Parathyroid adenoma (tissue), 2 donors: ENCODE measurements around the gene ARHGAP26.

ENCODE experiments used
- H2AFZ ChIP-seq: fragments of 300-600 bp; sonication (generic); one replicate; pipeline ENCODE4 v1.7.0; 2017; ENCODE audit warnings: antibody characterized with exemption, mild to moderate bottlenecking
- H3K27ac ChIP-seq: fragments of 300-600 bp; sonication (generic); one replicate; pipeline ENCODE4 v1.7.0; 2017
- H3K27me3 ChIP-seq: fragments of 300-600 bp; sonication (generic); one replicate; pipeline ENCODE4 v1.7.0; 2017; ENCODE audit warnings: low read length; ENCODE audit not compliant: control insufficient read depth, insufficient read depth
- H3K36me3 ChIP-seq: fragments of 300-600 bp; sonication (generic); one replicate; pipeline ENCODE4 v1.7.0; 2017; ENCODE audit warnings: low read length; ENCODE audit not compliant: control insufficient read depth, insufficient read depth
- H3K4me1 ChIP-seq: fragments of 300-600 bp; sonication (generic); one replicate; pipeline ENCODE4 v1.7.0; 2017; ENCODE audit warnings: control low read depth
- H3K4me2 ChIP-seq: fragments of 300-600 bp; sonication (generic); one replicate; pipeline ENCODE4 v1.7.0; 2017; ENCODE audit warnings: low read length
- H3K4me3 ChIP-seq: fragments of 300-600 bp; sonication (generic); one replicate; pipeline ENCODE4 v1.7.0; 2017; ENCODE audit warnings: low read depth, low read length
- H3K79me2 ChIP-seq: fragments of 300-600 bp; sonication (generic); one replicate; pipeline ENCODE4 v1.7.0; 2017; ENCODE audit warnings: control low read depth
- H3K9ac ChIP-seq: fragments of 300-600 bp; sonication (generic); one replicate; pipeline ENCODE4 v1.7.0; 2017; ENCODE audit warnings: mild to moderate bottlenecking
- H3K9me3 ChIP-seq: fragments of 300-600 bp; sonication (generic); one replicate; pipeline ENCODE4 v1.7.0; 2017; ENCODE audit warnings: low read length; ENCODE audit not compliant: control insufficient read depth
- TF ChIP-seq, protein P1 (sequence below): fragments of 300-600 bp; sonication (generic); IDR thresholded peaks from one replicate; pipeline ENCODE4 v1.7.0; 2017; ENCODE audit warnings: antibody characterized with exemption, mild to moderate bottlenecking
- donor health status: primary hyperparathyroidism.

The ARHGAP26 gene

DNA sequence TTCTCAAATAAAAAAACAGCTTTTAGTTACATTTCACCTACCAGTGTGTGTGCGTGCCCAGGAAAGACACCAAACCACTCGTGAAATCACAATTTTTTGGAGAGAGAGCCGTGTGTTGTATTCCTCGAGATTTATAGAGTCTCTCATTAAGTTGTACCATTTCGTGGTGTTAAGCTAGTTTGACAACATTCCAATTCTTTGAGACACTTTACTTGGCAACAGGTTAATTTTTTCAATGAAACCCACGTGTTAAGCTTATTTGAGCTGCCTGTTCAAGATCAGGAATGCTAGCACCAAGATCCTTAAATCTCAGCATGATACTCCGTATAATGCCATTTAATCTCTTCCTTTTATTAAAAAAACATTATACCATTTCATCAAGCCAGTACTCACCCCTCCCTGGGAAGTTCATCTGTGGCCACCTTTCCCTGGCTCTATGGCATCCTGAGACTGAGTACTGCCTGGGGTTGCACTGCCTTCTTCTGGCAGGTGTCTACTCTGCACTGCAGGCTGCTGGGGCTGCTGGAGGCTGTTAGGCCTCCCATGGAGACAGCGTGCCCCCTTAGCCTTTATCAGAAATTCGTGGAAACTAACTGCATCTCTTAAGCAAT, 143.7 kb downstream of the ARHGAP26 start:
- Histone ChIP-seq H3K4me3 (no peak overlapping the region), H3K27me3 (no peaks in the 10 kb centered on the region), H3K4me2 (no peak overlapping the region), H3K9me3 (no peaks in the 10 kb centered on the region), H3K9ac (no peak overlapping the region), H2AFZ (no peak overlapping the region), H3K36me3 (no peaks in the 10 kb centered on the region), H3K79me2 (no peaks in the 10 kb centered on the region), H3K27ac (no peak overlapping the region), H3K4me1 (no peaks in the 10 kb centered on the region)
- TF ChIP-seq, protein P1, sequence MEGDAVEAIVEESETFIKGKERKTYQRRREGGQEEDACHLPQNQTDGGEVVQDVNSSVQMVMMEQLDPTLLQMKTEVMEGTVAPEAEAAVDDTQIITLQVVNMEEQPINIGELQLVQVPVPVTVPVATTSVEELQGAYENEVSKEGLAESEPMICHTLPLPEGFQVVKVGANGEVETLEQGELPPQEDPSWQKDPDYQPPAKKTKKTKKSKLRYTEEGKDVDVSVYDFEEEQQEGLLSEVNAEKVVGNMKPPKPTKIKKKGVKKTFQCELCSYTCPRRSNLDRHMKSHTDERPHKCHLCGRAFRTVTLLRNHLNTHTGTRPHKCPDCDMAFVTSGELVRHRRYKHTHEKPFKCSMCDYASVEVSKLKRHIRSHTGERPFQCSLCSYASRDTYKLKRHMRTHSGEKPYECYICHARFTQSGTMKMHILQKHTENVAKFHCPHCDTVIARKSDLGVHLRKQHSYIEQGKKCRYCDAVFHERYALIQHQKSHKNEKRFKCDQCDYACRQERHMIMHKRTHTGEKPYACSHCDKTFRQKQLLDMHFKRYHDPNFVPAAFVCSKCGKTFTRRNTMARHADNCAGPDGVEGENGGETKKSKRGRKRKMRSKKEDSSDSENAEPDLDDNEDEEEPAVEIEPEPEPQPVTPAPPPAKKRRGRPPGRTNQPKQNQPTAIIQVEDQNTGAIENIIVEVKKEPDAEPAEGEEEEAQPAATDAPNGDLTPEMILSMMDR: no peak

DNA sequence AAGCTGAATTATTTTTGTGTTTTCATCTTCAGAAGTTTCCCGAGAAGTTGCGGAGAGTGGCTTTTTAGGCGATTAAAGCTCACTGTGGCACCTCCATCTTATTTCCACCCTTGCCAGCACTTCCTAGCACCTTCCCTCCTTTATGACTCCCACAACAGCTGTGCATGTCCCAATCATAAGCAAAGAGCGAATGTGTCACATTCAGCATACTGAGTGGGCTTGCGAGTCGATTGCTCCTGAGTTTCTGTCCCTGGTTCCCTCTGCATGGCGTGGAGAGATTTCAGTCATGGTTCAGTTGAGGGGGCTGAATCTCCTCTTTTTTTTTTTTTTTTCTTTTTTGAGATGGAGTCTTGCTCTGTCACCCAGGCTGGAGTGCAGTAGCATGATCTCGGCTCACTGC, 144.9 kb downstream of the ARHGAP26 start:
- H3K27ac ChIP-seq: no peak overlapping the region
- no peaks in the 10 kb centered on the region for H3K36me3 ChIP-seq
- no peaks in the 10 kb centered on the region for H3K27me3 ChIP-seq

DNA sequence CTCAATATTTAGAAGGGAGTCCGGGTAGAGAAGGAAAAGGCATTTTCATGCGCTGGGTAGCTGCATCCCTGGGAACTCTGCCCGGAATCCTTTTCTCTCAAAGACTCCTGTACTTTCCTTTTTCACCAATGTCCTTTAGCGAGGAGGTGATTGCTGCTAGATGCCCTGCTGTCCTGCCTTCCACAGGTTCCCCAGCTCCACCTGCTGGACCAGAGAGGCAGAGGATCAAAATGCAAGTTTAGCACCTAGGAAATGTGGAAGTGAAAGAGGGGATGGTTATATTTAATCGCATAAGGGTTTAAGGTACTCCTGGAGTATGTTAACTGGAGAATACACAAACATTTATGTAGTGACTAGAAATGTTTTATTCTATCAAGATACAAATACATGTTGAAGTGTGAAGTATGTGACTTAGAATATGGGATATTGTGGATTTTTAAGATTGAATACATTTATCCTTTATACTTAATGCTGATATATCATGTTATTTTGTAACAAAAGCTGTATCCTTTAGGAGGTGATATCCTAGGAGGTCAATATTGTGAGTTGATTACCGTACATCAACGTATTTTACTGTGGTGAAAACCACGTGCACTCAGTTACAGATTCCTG, 145.7 kb downstream of the ARHGAP26 start:
- Histone ChIP-seq H3K9me3 (no peaks in the 10 kb centered on the region), H2AFZ (peak overlapping the region; percentile 14), H3K9ac (no peak overlapping the region), H3K4me3 (no peak overlapping the region), H3K79me2 (no peaks in the 10 kb centered on the region), H3K4me1 (no peaks in the 10 kb centered on the region), H3K4me2 (peak overlapping the region; percentile 3), H3K27ac (no peak overlapping the region), H3K27me3 (no peaks in the 10 kb centered on the region), H3K36me3 (no peaks in the 10 kb centered on the region)
- TF ChIP-seq, protein P1: peak; percentile 51

More for the DNA sequence above, 144.9 kb downstream of the ARHGAP26 start:
- H2AFZ ChIP-seq: no peak overlapping the region
- H3K9ac ChIP-seq: no peak overlapping the region
- no peaks in the 10 kb centered on the region for H3K4me1 ChIP-seq
- no peaks in the 10 kb centered on the region for H3K9me3 ChIP-seq
- no peak overlapping the region for H3K4me2 ChIP-seq
- H3K4me3 ChIP-seq: no peak overlapping the region
- TF ChIP-seq, protein P1: no peak
- no peaks in the 10 kb centered on the region for H3K79me2 ChIP-seq

DNA sequence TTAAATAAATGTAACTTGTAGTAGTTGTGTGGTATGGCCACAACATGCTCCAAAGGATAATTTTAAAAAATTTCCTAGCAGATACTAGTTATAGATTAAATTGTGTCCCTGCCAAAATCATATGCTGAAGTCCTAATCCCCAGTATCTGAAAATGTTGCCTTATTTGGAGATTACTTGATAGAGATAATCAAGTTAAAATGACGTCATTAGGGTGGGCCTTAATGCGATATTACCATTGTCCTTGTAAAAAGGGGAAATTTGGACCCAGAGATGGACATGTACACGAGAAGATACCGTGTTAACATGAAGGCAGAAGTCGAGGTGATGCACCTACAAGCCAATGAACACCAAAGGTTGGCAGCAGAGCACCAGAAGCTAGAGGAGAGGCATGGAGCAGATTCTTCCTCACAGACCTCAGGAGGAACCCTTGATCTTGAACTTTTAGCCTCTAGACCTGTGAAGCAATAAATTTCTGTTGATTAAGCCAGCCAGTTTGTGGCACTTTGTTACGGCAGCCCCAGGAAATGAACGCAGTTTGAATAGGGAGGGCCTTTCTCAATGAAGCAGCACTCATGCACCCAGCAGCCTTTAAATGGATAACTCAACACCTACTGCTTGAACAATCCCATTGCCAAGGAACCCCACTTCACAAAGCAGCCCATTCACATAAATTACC, 148.9 kb downstream of the ARHGAP26 start:
- H2AFZ ChIP-seq: no peak overlapping the region
- TF ChIP-seq, protein P1: no peak
- no peak overlapping the region for H3K27ac ChIP-seq
- no peaks in the 10 kb centered on the region for H3K27me3 ChIP-seq
- H3K36me3 ChIP-seq: no peaks in the 10 kb centered on the region
- H3K9ac ChIP-seq: no peak overlapping the region
- no peaks in the 10 kb centered on the region for H3K9me3 ChIP-seq
- H3K4me1 ChIP-seq: no peaks in the 10 kb centered on the region
- H3K4me2 ChIP-seq: no peak overlapping the region
- no peaks in the 10 kb centered on the region for H3K79me2 ChIP-seq
- H3K4me3 ChIP-seq: no peak overlapping the region
